AG04449 (cell line): ENCODE data around the gene GADL1.

Experiments
- CTCF ChIA-PET: fragments of 350-600 bp; formaldehyde crosslinking; extraction: SDS; loops from one replicate; lab custom pipeline; 2021; ENCODE audit warnings: antibody characterized with exemption; lab: Yijun Ruan, JAX
- POLR2A ChIA-PET: fragments of 400-600, 350-600 bp; formaldehyde crosslinking; extraction: SDS; loops from one replicate; lab custom pipeline; 2020; ENCODE audit warnings: antibody characterized with exemption, inconsistent platforms; lab: Yijun Ruan, JAX
- DNase-seq: peaks from one replicate; pipeline ENCODE4 v3.0.0-alpha.2; 2010; ENCODE audit warnings: low read depth, low spot score
- H3K4me3 ChIP-seq: 2 replicates; pipeline ENCODE4 v1.5.1; 2011; ENCODE audit warnings: low read depth, mild to moderate bottlenecking, control low read depth, low read length
- TF ChIP-seq, protein P1 (sequence below): IDR thresholded peaks from one replicate; pipeline ENCODE4 v1.5.1; 2011; ENCODE audit warnings: mild to moderate bottlenecking, moderate library complexity, low read length, control low read depth, inconsistent platforms; ENCODE audit not compliant: insufficient read depth; ENCODE audit errors: missing control alignments

The GADL1 gene

DNA sequence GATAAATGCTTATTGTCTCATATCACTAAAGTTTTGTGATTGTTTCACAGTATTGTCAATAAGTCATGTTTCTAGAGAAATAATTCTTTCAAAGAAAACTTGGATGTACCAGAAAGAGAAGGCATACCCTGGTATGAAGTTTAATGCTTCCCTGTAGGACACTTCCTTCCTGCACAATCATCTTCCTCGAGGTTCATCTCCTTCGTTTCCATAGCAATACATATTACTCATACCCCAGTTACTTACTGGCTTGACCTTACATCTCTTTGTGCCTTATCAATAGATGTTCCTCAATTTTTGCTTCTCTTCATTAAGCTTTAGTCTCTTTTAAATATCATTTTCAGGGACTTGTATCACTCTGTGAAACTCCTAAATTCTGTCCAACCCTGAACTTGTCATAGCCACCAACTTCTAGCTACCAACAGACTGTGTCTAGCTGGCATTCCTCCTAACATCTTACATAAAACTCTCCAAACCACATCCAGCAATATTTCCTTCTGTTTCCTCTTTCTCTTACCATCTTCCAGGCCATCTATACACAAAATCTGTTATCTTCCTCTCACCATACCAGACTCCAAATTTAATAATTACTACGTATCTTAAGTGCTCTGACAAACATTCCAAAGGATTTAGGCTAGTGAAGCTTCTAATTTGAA is 134.3 kb downstream of the GADL1 start:
- POLR2A ChIA-PET: no interaction called here
- no peak for DNase-seq
- TF ChIP-seq, protein P1, sequence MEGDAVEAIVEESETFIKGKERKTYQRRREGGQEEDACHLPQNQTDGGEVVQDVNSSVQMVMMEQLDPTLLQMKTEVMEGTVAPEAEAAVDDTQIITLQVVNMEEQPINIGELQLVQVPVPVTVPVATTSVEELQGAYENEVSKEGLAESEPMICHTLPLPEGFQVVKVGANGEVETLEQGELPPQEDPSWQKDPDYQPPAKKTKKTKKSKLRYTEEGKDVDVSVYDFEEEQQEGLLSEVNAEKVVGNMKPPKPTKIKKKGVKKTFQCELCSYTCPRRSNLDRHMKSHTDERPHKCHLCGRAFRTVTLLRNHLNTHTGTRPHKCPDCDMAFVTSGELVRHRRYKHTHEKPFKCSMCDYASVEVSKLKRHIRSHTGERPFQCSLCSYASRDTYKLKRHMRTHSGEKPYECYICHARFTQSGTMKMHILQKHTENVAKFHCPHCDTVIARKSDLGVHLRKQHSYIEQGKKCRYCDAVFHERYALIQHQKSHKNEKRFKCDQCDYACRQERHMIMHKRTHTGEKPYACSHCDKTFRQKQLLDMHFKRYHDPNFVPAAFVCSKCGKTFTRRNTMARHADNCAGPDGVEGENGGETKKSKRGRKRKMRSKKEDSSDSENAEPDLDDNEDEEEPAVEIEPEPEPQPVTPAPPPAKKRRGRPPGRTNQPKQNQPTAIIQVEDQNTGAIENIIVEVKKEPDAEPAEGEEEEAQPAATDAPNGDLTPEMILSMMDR: no peak
- H3K4me3 ChIP-seq: no peak overlapping the region
- CTCF ChIA-PET: interaction anchor here (1.3 to 3.3 kb wide), 3 partner anchors 9 to 718 kb away, joined by 3 to 25 read pairs (median 12); no protein-coding TSS in a partner anchor

DNA sequence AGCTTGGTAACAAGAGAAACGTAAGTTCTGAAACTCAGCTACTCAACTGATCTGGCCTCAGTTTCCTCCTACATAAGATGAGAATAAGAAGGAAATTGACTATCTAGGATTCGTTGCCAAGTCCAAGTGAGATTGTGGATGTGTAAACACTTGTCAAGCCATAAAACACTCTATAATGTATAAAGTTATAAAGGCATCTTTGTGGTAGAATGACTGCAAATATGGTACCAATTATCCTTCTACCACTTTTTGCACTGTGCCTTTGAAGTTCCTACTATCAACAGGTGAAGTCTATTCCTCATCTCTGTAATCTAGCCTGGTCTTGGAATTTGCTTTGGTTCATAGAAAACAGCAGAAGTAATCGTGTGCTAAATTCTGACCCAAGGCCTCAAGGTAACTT is 138.2 kb downstream of the GADL1 start:
- ChIA-PET CTCF (interaction anchor here (1.2 to 7.2 kb wide), 2 partner anchors 12 to 1388 kb away, joined by 3 to 63 read pairs; no protein-coding TSS in a partner anchor), POLR2A (no interaction called here)
- no peak overlapping the region for H3K4me3 ChIP-seq
- TF ChIP-seq, protein P1: no peak
- no peak for DNase-seq

DNA sequence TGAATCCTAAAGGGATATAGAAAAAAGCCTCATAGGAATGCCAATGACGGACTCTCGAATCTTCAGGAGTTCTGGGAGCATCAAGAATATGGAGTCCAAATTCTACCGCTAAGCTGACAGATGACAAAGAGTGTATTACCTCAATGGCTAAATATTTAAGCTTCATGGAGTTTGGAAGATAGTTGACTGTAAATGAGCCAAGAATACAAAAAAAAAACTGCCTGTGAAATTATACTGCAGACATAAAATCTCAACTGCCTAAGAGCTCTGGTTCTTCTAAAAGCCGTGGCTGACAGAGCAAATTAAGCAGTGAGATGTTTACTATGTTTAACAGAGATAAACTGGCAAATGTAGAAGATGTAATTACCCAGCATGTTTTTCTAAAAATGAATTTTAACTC is 140.0 kb downstream of the GADL1 start:
- ChIA-PET CTCF (interaction anchor here (1.6 to 9.1 kb wide), 4 partner anchors 14 to 742 kb away, joined by 4 to 105 read pairs (median 70); no protein-coding TSS in a partner anchor), POLR2A (no interaction called here)
- DNase-seq: no peak
- H3K4me3 ChIP-seq: no peak overlapping the region
- TF ChIP-seq, protein P1: no peak

DNA sequence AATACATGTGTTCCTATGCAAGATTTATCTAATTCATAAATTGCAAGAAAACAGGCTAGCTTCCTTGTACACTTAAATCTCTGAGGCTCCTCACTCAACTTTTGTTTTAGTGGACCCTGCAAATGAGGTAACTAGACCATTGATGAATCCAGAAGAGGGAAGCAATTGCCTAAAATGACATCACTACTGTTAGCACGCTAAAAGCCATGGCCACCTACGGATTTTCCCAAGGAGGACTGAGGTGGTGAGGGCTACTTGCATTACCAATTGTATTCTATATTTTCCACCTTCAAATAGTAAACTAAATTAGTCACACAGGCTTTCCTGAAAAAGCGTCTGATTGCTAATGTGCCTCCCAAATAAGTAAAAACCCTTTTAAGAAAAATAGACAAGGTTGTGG is 140.7 kb downstream of the GADL1 start:
- no peak overlapping the region for H3K4me3 ChIP-seq
- POLR2A ChIA-PET: no interaction called here
- DNase-seq: no peak
- CTCF ChIA-PET: interaction anchor here (0.7 to 9.1 kb wide), 5 partner anchors 9 to 741 kb away, joined by 3 to 105 read pairs (median 63); no protein-coding TSS in a partner anchor
- TF ChIP-seq, protein P1: no peak

DNA sequence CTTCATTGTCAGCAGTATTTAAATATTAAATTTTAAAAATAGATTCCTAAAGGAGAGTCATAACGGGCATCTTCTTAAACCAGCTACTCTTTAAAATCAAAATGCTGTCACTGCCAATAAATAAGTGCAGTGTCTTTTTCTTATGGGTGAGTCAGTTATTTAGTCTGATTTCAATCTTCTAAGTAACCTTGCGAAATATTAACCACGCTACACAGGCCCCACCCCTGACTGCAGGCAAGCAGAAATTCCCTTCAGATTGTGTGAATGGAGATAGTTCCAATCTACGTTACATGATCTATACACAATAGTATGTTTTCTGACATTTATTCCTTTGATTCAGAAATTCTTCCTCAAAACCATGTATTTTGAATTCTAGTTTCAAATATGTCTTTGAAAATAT is 141.5 kb downstream of the GADL1 start:
- CTCF ChIA-PET: interaction anchor here (0.7 to 9.1 kb wide), 4 partner anchors 8 to 740 kb away, joined by 3 to 105 read pairs (median 70); no protein-coding TSS in a partner anchor

DNA sequence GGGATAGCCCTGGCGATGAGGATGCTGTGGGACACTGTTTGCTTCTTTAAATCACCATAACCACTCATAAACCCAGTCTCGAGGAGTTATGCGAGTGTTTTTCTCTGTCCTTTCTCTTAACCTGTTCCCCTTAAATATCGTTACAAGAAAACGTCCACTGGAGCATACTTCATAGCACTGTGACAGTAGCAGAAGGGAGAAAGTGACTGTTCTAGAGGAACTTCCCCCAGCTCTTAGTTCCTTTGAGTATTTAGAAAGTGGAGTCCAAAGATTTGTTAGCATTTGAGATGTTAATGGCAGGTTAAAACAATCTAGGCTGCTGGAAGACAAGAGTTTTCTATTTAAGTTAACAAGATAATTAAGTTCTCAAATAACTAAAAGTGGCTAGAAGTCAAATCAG is 142.0 kb downstream of the GADL1 start:
- TF ChIP-seq, protein P1: no peak
- ChIA-PET CTCF (interaction anchor here (1.1 to 9.1 kb wide), 10 partner anchors 9 to 740 kb away, joined by 3 to 105 read pairs (median 4); no protein-coding TSS in a partner anchor), POLR2A (no interaction called here)
- H3K4me3 ChIP-seq: no peak overlapping the region
- no peak for DNase-seq

More for the DNA sequence above, 141.5 kb downstream of the GADL1 start:
- TF ChIP-seq, protein P1: no peak
- no peak for DNase-seq
- no peak overlapping the region for H3K4me3 ChIP-seq
- POLR2A ChIA-PET: no interaction called here
